ENCODE results near the gene ISM2.

GRCh38 chr14:77502109-77502782 is 3.6 kb upstream of the ISM2 start:
- TF ChIP-seq EZH2phosphoT487 (IDR thresholded peaks at IDR 0.05; ENCODE audit: insufficient read depth, low read depth) (no peak), EZH2 (IDR thresholded peaks at IDR 0.05; ENCODE audit: insufficient read depth, poor library complexity, severe bottlenecking) (no peak)
